Esophagus squamous epithelium (tissue), 5 donors: ENCODE results near the gene KCNH8. TPM values are rescaled to one million over a fixed set of nuclear protein-coding genes. Genes with fewer than 3 reads are reported as not detected.

ENCODE experiments used
- DNase-seq: peaks from one replicate; lab custom pipeline; 2025; lab: John Stamatoyannopoulos, UW
- H3K27ac ChIP-seq, 4 donors: fragments of 200-600 bp; sonication (generic); one replicate each; pipeline ENCODE4 v1.5.1; 2016 to 2019; ENCODE audit warnings: mild to moderate bottlenecking in 1 of 4
- H3K27me3 ChIP-seq, 4 donors: fragments of 200-600 bp; sonication (generic); 1 replicate in 3 of 4; 2 replicates in 1 of 4; pipeline versions ENCODE4 v1.5.1 to v1.6.0; 2017 to 2021; ENCODE audit warnings: antibody characterized with exemption in 1 of 4
- H3K36me3 ChIP-seq, 3 donors: fragments of 200-600 bp; sonication (generic); one replicate each; pipeline ENCODE4 v1.5.1; 2016 to 2019
- H3K4me1 ChIP-seq, 3 donors: fragments of 200-600 bp; sonication (generic); one replicate each; pipeline ENCODE4 v1.5.1; 2017 to 2019
- H3K4me3 ChIP-seq, 4 donors: fragments of 200-600 bp; sonication (generic); 1 replicate in 3 of 4; 2 replicates in 1 of 4; pipeline ENCODE4 v1.5.1; 2016 to 2019; ENCODE audit warnings: mild to moderate bottlenecking in 2 of 4, moderate library complexity in 1 of 4
- H3K9me3 ChIP-seq, 3 donors: fragments of 200-600 bp; sonication (generic); one replicate each; pipeline ENCODE4 v1.5.1; 2016 to 2019
- POLR2A ChIP-seq, 4 donors: fragments of 450-650 bp; IDR thresholded peaks; one replicate each; pipeline ENCODE4 v1.6.1; 2017; ENCODE audit warnings: antibody characterized with exemption in 4 of 4, mild to moderate bottlenecking in 4 of 4, moderate library complexity in 3 of 4
- WGBS, 2 donors: methylation state at CpG; one replicate each; pipeline ENCODE4 v1.1.5; 2018; 5-methylcytosine and 5-hydroxymethylcytosine counted together
- intact Hi-C: fragments of 100-400 bp; cut with DNase I; formaldehyde crosslinking; loops from one replicate; pipeline ENCODE4 v1.15.0; 2022
- total RNA-seq, 4 donors: library from RNA; depleted of rRNA; stranded (reverse); fragments of >200 nt; gene quantifications; one replicate each; pipeline ENCODE4 v1.1.0, GENCODE V29; 2016
- TF ChIP-seq, protein P1 (sequence below), 6 experiments: fragments of 450-650 bp in 4 of 6; fragments of 200-600 bp in 2 of 6; sonication (generic) in 2 of 6; IDR thresholded peaks; one replicate each; pipeline ENCODE4 v1.5.1; 2016 to 2019; ENCODE audit warnings: antibody characterized with exemption in 6 of 6, mild to moderate bottlenecking in 4 of 6, moderate library complexity in 4 of 6
- donor health status: DM: yes; HTN: yes; CAD: no.

Gene KCNH8
- total RNA-seq, 4 donors from 2014 or later, result 0.57 TPM; not detected in 3

DNA sequence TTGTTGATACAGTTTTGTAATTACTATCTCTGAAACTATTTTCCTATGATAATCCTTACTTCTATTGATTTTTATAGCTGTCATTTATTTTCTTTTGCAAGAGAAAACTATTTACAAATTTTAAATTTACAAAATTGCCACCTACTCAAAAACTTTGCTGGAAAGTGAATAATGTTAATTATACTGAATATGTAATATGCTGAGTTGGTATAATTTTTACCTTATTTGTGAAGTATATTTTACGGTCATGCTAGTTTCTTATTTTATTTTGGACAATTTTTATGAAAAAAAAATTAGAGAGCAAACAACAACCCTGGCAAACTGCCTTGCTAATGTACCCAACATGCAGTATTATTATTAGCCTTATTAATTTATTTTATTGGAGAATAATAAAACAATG is 2.9 kb downstream of the KCNH8 start:
- intact Hi-C loops, result no loop called here
- WGBS, 2 donors, result 85 to 92% methylated on average over 1 of the region's 1 CpG
- Histone ChIP-seq H3K4me1 (peaks cover 18 to 30% (median 19%) of the 10 kb centered on the region in 3 donors), H3K36me3 (no peaks in the 10 kb centered on the region), H3K4me3 (no peak overlapping the region), H3K27ac (no peak overlapping the region), H3K9me3 (no peaks in the 10 kb centered on the region), H3K27me3 (peaks cover 0 to 49% (median 3%) of the 10 kb centered on the region in 4 donors)
- TF ChIP-seq, protein P1, sequence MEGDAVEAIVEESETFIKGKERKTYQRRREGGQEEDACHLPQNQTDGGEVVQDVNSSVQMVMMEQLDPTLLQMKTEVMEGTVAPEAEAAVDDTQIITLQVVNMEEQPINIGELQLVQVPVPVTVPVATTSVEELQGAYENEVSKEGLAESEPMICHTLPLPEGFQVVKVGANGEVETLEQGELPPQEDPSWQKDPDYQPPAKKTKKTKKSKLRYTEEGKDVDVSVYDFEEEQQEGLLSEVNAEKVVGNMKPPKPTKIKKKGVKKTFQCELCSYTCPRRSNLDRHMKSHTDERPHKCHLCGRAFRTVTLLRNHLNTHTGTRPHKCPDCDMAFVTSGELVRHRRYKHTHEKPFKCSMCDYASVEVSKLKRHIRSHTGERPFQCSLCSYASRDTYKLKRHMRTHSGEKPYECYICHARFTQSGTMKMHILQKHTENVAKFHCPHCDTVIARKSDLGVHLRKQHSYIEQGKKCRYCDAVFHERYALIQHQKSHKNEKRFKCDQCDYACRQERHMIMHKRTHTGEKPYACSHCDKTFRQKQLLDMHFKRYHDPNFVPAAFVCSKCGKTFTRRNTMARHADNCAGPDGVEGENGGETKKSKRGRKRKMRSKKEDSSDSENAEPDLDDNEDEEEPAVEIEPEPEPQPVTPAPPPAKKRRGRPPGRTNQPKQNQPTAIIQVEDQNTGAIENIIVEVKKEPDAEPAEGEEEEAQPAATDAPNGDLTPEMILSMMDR (IDR thresholded peaks at IDR 0.05), result no peak
- TF ChIP-seq POLR2A (IDR thresholded peaks at IDR 0.05), result no peak
- DNase-seq, result no peak

DNA sequence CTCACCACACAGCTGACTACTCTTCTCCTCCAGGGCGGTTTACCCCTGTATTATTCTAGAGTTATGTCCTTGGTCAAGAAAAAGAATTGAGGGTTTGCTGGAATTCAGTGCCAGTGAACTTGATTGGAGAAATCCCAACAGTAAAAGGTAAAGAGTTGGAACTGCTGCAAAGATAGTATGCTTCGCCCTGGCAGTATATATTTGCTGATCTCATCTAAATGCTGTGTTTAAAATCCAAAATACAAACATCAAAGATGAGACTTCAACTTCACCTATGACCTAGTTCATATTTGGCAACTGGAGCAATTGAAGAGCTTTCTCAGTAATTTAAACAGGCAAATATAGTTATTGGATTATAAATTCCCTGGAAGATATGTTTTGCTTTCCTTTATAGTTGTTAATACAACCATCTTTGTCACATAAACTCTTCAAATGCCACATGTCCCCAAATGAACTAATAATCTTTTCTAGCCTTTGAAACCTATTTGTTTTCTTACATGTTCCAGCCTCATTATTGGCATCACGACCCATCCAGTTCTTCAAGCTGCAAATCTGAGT is 6.5 kb downstream of the KCNH8 start:
- TF ChIP-seq POLR2A (IDR thresholded peaks at IDR 0.05), result no peak
- TF ChIP-seq, protein P1 (IDR thresholded peaks at IDR 0.05), result no peak
- Histone ChIP-seq H3K4me3 (no peak overlapping the region), H3K27me3 (peaks cover 0 to 14% (median 0%) of the 10 kb centered on the region in 4 donors), H3K36me3 (no peaks in the 10 kb centered on the region), H3K27ac (no peak overlapping the region), H3K9me3 (no peaks in the 10 kb centered on the region), H3K4me1 (no peaks in the 10 kb centered on the region)
- intact Hi-C loops, result no loop called here
- DNase-seq, result no peak
- WGBS, 2 donors, result 66 to 75% methylated on average over 3 of the region's 3 CpGs

DNA sequence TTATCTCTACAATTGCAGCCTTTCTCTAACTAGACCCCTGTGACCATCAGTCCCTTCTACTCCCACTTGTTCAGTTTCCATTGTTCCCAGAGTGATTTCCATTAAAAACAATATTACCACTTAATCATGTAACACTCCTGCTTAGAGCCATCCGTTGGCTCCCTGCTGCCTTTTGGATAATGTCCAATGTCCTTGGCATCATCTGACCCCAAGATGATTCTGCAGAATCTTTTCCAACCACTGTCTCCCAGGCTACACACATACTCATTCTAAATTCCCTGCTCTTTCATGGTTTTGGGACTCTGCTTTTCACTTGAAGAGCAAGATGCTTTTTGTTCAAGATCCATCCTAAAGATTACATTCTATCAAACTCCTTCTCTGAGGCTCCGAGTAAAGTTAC is 7.1 kb downstream of the KCNH8 start:
- Histone ChIP-seq H3K27ac (no peak overlapping the region), H3K4me1 (no peaks in the 10 kb centered on the region), H3K36me3 (no peaks in the 10 kb centered on the region), H3K27me3 (peaks cover 0 to 8% (median 0%) of the 10 kb centered on the region in 4 donors), H3K4me3 (no peak overlapping the region), H3K9me3 (no peaks in the 10 kb centered on the region)
- DNase-seq, result no peak
- 55 to 59% methylated on average over 2 of the region's 2 CpGs for WGBS, 2 donors
- intact Hi-C loops, result no loop called here
- no peak for TF ChIP-seq POLR2A (IDR thresholded peaks at IDR 0.05)
- TF ChIP-seq, protein P1 (IDR thresholded peaks at IDR 0.05), result no peak

DNA sequence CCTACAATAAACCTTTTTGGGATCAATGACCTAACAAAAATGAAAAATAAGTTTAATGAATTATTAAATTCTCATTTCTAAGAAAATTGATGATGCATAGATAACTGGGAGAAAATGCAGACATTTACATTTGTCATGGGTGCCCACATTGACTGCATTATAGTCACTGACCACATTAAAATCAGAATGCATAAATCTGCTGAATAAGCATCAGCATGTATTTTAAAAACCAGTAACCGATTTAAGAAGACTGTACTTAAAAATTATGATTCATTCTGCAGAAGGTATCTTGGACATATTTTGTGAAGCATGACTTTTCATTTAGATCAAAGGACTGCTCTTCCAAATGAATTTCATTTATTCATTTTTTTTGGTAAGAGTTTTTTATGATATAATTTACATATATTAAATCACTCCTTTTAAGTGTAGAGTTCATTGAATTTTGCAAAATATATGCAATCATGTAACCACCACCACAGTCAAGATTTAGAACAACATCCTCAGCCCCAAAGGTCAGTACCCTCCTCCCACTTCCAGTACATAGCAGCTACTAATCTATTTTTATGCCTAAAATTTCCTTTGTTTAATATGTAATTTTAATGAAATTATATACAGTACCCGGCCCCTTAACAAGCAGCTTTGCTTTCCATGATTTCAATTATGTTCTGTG is 11.8 kb downstream of the KCNH8 start:
- WGBS, 2 donors, result 64 to 70% methylated on average over 2 of the region's 2 CpGs
- DNase-seq, result no peak
- Histone ChIP-seq H3K4me3 (no peak overlapping the region), H3K9me3 (no peaks in the 10 kb centered on the region), H3K4me1 (no peaks in the 10 kb centered on the region), H3K36me3 (no peaks in the 10 kb centered on the region), H3K27me3 (no peaks in the 10 kb centered on the region), H3K27ac (no peak overlapping the region)
- TF ChIP-seq, protein P1 (IDR thresholded peaks at IDR 0.05), result no peak
- no peak for TF ChIP-seq POLR2A (IDR thresholded peaks at IDR 0.05)
- intact Hi-C loops, result no loop called here

DNA sequence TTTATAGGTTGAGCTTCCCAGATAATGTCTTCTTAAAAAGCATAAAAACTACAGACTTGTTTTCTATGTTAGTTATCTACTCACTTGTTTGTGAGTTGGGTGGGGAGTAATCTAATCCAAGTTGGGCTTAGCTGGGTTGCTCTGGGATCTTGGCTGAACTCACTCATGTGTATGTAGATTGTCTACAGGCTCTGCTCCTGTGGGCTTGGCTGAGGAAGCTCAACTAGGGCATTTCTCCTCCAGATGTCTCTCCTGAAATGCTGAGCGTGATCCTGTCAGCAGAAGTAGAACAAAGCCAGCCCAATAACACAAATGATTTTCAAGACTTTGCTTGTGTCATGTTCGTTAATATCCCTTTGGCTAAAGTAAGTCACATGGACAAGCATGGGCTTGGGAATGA is 17.3 kb downstream of the KCNH8 start:
- WGBS, 2 donors, result 50 to 64% methylated on average over 1 to 2 of the region's 2 CpGs
- Histone ChIP-seq H3K4me1 (no peaks in the 10 kb centered on the region), H3K9me3 (no peaks in the 10 kb centered on the region), H3K36me3 (no peaks in the 10 kb centered on the region), H3K27me3 (no peaks in the 10 kb centered on the region), H3K4me3 (no peak overlapping the region), H3K27ac (no peak overlapping the region)
- intact Hi-C loops, result no loop called here
- TF ChIP-seq POLR2A (IDR thresholded peaks at IDR 0.05), result no peak
- TF ChIP-seq, protein P1 (IDR thresholded peaks at IDR 0.05), result no peak
- DNase-seq, result no peak
